LNCAP (cell line): Measurements from ENCODE around the gene PRDX3.

Experiments used
- CTCF ChIP-seq: fragments of 450-650 bp; IDR thresholded peaks from 2 replicates; pipeline ENCODE4 v1.5.1; 2017; ENCODE audit warnings: mild to moderate bottlenecking

PRDX3 gene

GRCh38 chr10:119167041-119167440, 11.6 kb downstream of the PRDX3 start:
- no peak for TF ChIP-seq CTCF

GRCh38 chr10:119166564-119166963, 12.0 kb downstream of the PRDX3 start:
- no peak for TF ChIP-seq CTCF

- no peak for TF ChIP-seq CTCF
These were observed 12.5 kb downstream of the PRDX3 start for GRCh38 chr10:119166118-119166500.

GRCh38 chr10:119165171-119166117, 13.2 kb downstream of the PRDX3 start, which contains the start of gene SFXN4:
Gene SFXN4 (minus strand): TSS chr10:119165714. CDS start chr10:119165647, 67 bp downstream.
- no peak for TF ChIP-seq CTCF

- no peak for TF ChIP-seq CTCF
These were observed 16.0 kb downstream of the PRDX3 start for GRCh38 chr10:119162452-119163092.

- no peak for TF ChIP-seq CTCF
These were observed 16.7 kb downstream of the PRDX3 start for GRCh38 chr10:119161680-119162451.

GRCh38 chr10:119159332-119159731, 19.3 kb downstream of the PRDX3 start:
- no peak for TF ChIP-seq CTCF
